IMR-90 (cell line): ENCODE data around the gene PRKN. TPM values are rescaled to one million over a fixed set of nuclear protein-coding genes. Genes with fewer than 3 reads are reported as not detected.

Experiments used
- ATAC-seq: fragments of 200-7000 bp; cut with Tn5 transposase; 2 replicates; pipeline ENCODE4 v1.9.1; 2020; ENCODE audit warnings: low read depth, mild to moderate bottlenecking, moderate library complexity
- BruUV-seq: library from RNA; stranded (reverse); fragments of 400-500 nt; replicated peaks from 2 replicates; lab custom pipeline; 2021; lab: Mats Ljungman, UMichigan
- CTCF ChIA-PET: fragments of 300-600 bp; formaldehyde crosslinking; extraction: SDS; loops from one replicate; lab custom pipeline; 2021; ENCODE audit warnings: antibody characterized with exemption; lab: Yijun Ruan, JAX
- POLR2A ChIA-PET: fragments of 300-600 bp; sonication (Branson Sonifier 250); formaldehyde crosslinking; loops from one replicate; lab custom pipeline; 2022; ENCODE audit warnings: antibody characterized with exemption; ENCODE audit not compliant: unreplicated experiment; lab: Charles Lee
- DNase-seq: peaks from one replicate; pipeline ENCODE4 v3.0.0; 2013
- H2AFZ ChIP-seq: replicated peaks from 2 replicates; pipeline ENCODE3; 2013; ENCODE audit warnings: low read length, mild to moderate bottlenecking; ENCODE audit not compliant: poor library complexity
- H2AK5ac ChIP-seq: 2 replicates; pipeline ENCODE4 v1.6.1; 2013; ENCODE audit warnings: low read depth, low read length, inconsistent platforms
- H2AK9ac ChIP-seq: replicated peaks from 2 replicates; pipeline ENCODE3; 2013; ENCODE audit warnings: mild to moderate bottlenecking, low read depth, low read length, moderate library complexity; ENCODE audit not compliant: poor library complexity
- H2BK120ac ChIP-seq: 2 replicates; pipeline ENCODE4 v1.6.1; 2013; ENCODE audit warnings: low read depth, low read length, inconsistent platforms
- H2BK15ac ChIP-seq: 3 replicates; pipeline ENCODE4 v1.6.1; 2013; ENCODE audit warnings: low read depth, low read length, inconsistent platforms
- H2BK20ac ChIP-seq: 2 replicates; pipeline ENCODE4 v1.6.1; 2013; ENCODE audit warnings: low read depth, mild to moderate bottlenecking, inconsistent platforms, low read length, moderate library complexity
- H2BK5ac ChIP-seq: 2 replicates; pipeline ENCODE4 v1.6.1; 2013; ENCODE audit warnings: mild to moderate bottlenecking, low read depth, low read length, inconsistent platforms; ENCODE audit not compliant: poor library complexity, severe bottlenecking
- H3K14ac ChIP-seq: replicated peaks from 2 replicates; pipeline ENCODE4 v1.6.1; 2013; ENCODE audit warnings: low read depth, low read length, inconsistent platforms
- H3K18ac ChIP-seq: 2 replicates; pipeline ENCODE4 v1.6.1; 2013; ENCODE audit warnings: low read depth, low read length, control low read depth
- H3K23ac ChIP-seq: 2 replicates; pipeline ENCODE4 v1.6.1; 2013; ENCODE audit warnings: low read depth, low read length, inconsistent platforms
- H3K27ac ChIP-seq: 2 replicates; pipeline ENCODE4 v1.5.1; 2013; ENCODE audit warnings: mild to moderate bottlenecking, control low read depth, low read length; ENCODE audit not compliant: insufficient read depth
- H3K27me3 ChIP-seq: 2 replicates; pipeline ENCODE4 v1.6.1; 2013; ENCODE audit warnings: low read length; ENCODE audit not compliant: control insufficient read depth, insufficient read depth
- H3K36me3 ChIP-seq: 2 replicates; pipeline ENCODE4 v1.6.1; 2013; ENCODE audit warnings: low read length, mixed read lengths; ENCODE audit not compliant: control insufficient read depth, insufficient read depth
- H3K4ac ChIP-seq: 2 replicates; pipeline ENCODE4 v1.6.1; 2013; ENCODE audit warnings: low read depth, low read length, inconsistent platforms
- H3K4me1 ChIP-seq: 2 replicates; pipeline ENCODE4 v1.6.1; 2013; ENCODE audit warnings: low read length, mixed read lengths; ENCODE audit not compliant: control insufficient read depth, insufficient read depth
- H3K4me2 ChIP-seq: 2 replicates; pipeline ENCODE4 v1.6.1; 2013; ENCODE audit warnings: low read depth, mild to moderate bottlenecking, control low read depth, low read length, moderate library complexity
- H3K4me3 ChIP-seq: 2 replicates; pipeline ENCODE4 v1.5.1; 2013; ENCODE audit warnings: low read depth, mild to moderate bottlenecking, control low read depth, low read length, moderate library complexity; ENCODE audit not compliant: insufficient read depth
- H3K56ac ChIP-seq: 2 replicates; pipeline ENCODE4 v1.6.1; 2013; ENCODE audit warnings: low read length, inconsistent platforms; ENCODE audit not compliant: insufficient read depth; ENCODE audit errors: extremely low read depth
- H3K79me1 ChIP-seq, 2 experiments: 2 replicates each; pipeline ENCODE4 v1.6.1; 2013; ENCODE audit warnings: low read length in 2 of 2, inconsistent platforms in 1 of 2, low read depth in 1 of 2
- H3K9ac ChIP-seq: 2 replicates; pipeline ENCODE4 v1.6.1; 2013; ENCODE audit warnings: low read depth, low read length, control low read depth
- H3K9me1 ChIP-seq: 2 replicates; pipeline ENCODE4 v1.6.1; 2013; ENCODE audit warnings: low read length, inconsistent platforms; ENCODE audit not compliant: insufficient read depth
- H3K9me3 ChIP-seq: 2 replicates; pipeline ENCODE4 v1.6.1; 2013; ENCODE audit warnings: low read length; ENCODE audit not compliant: control insufficient read depth, insufficient read depth
- H4K20me1 ChIP-seq: 2 replicates; pipeline ENCODE4 v1.6.1; 2013; ENCODE audit warnings: low read length, inconsistent platforms; ENCODE audit not compliant: insufficient read depth
- H4K5ac ChIP-seq: 2 replicates; pipeline ENCODE4 v1.6.1; 2013; ENCODE audit warnings: mild to moderate bottlenecking, low read depth, low read length, control low read depth
- H4K8ac ChIP-seq, 2 experiments: 2 replicates each; pipeline ENCODE4 v1.6.1; 2013; ENCODE audit warnings: low read depth in 2 of 2, low read length in 2 of 2, control low read depth in 1 of 2, inconsistent platforms in 1 of 2
- H4K91ac ChIP-seq: 2 replicates; pipeline ENCODE4 v1.6.1; 2013; ENCODE audit warnings: low read depth, low read length, inconsistent platforms; ENCODE audit not compliant: insufficient read depth
- BHLHE40 ChIP-seq: fragments of 150-350 bp; IDR thresholded peaks from 2 replicates; pipeline ENCODE4 v1.6.1; 2016; ENCODE audit warnings: mild to moderate bottlenecking, low read depth, low read length
- CEBPB ChIP-seq: IDR thresholded peaks from 2 replicates; pipeline ENCODE4 v1.6.1; 2012; ENCODE audit warnings: low read depth, low read length, improper control_type of control experiment
- CHD1 ChIP-seq: IDR thresholded peaks from 2 replicates; pipeline ENCODE4 v1.6.1; 2012; ENCODE audit warnings: low read depth, low read length, improper control_type of control experiment
- ELK1 ChIP-seq: fragments of 150-350 bp; IDR thresholded peaks from 2 replicates; pipeline ENCODE4 v1.6.1; 2016; ENCODE audit warnings: low read depth, mild to moderate bottlenecking, low read length, moderate library complexity, borderline replicate concordance
- FOS ChIP-seq: fragments of 150-350 bp; IDR thresholded peaks from 2 replicates; pipeline ENCODE4 v1.6.1; 2016; ENCODE audit warnings: low read depth, low read length
- MAFK ChIP-seq: IDR thresholded peaks from 2 replicates; pipeline ENCODE4 v1.6.1; 2012; ENCODE audit warnings: low read depth, low read length, improper control_type of control experiment
- MAZ ChIP-seq: IDR thresholded peaks from 2 replicates; pipeline ENCODE4 v1.6.1; 2012; ENCODE audit warnings: low read depth, mild to moderate bottlenecking, low read length, improper control_type of control experiment, moderate library complexity, borderline replicate concordance
- MXI1 ChIP-seq: IDR thresholded peaks from 2 replicates; pipeline ENCODE4 v1.6.1; 2012; ENCODE audit warnings: low read depth, mild to moderate bottlenecking, low read length, moderate library complexity, borderline replicate concordance
- NFE2L2 ChIP-seq: fragments of 150-350 bp; IDR thresholded peaks from 2 replicates; pipeline ENCODE4 v1.6.1; 2016; ENCODE audit warnings: low read depth, mild to moderate bottlenecking, low read length
- POLR2A ChIP-seq: IDR thresholded peaks from 2 replicates; pipeline ENCODE4 v1.6.1; 2012; ENCODE audit warnings: mild to moderate bottlenecking, low read depth, low read length
- RAD21 ChIP-seq: IDR thresholded peaks from 2 replicates; pipeline ENCODE4 v1.6.1; 2012; ENCODE audit warnings: low read length, improper control_type of control experiment
- RCOR1 ChIP-seq: IDR thresholded peaks from 2 replicates; pipeline ENCODE4 v1.6.1; 2012; ENCODE audit warnings: mild to moderate bottlenecking, low read length, improper control_type of control experiment; ENCODE audit not compliant: insufficient replicate concordance
- RFX5 ChIP-seq: IDR thresholded peaks from 2 replicates; pipeline ENCODE4 v1.8.0; 2012; ENCODE audit warnings: low read depth, mild to moderate bottlenecking, low read length, moderate library complexity
- SMC3 ChIP-seq: fragments of 150-350 bp; IDR thresholded peaks from 2 replicates; pipeline ENCODE4 v1.6.1; 2016; ENCODE audit warnings: low read depth, mild to moderate bottlenecking, antibody characterized with exemption, low read length, moderate library complexity
- USF2 ChIP-seq: fragments of 150-350 bp; IDR thresholded peaks from 2 replicates; pipeline ENCODE4 v1.6.1; 2017; ENCODE audit warnings: mild to moderate bottlenecking, antibody characterized with exemption, low read length, low read depth
- WGBS, 2 experiments: methylation state at CpG; one replicate each; pipeline versions ENCODE4 v1.1.5 to v1.1.7; 2013; ENCODE audit warnings: missing lambda C conversion rate in 2 of 2; ENCODE audit not compliant: insufficient read length in 1 of 2; ENCODE audit errors: extremely low coverage in 2 of 2; 5-methylcytosine and 5-hydroxymethylcytosine counted together
- dilution Hi-C: fragments of 300-500 bp; cut with HindIII; formaldehyde crosslinking; loops from one replicate; pipeline ENCODE4 v1.14.3; 2018; ENCODE audit warnings: low sequenced_read_pairs; ENCODE audit not compliant: unreplicated experiment
- in situ Hi-C: fragments of 300-500 bp; cut with MboI; formaldehyde crosslinking; loops from 3 replicates; pipeline ENCODE4 v1.14.3; 2019; ENCODE audit warnings: low sequenced_read_pairs, inconsistent platforms, mixed read lengths
- intact Hi-C: fragments of 100-400 bp; cut with micrococcal nuclease; formaldehyde crosslinking; loops from 2 replicates; pipeline ENCODE4 v1.10.0; 2022
- polyA plus RNA-seq, 3 experiments: library from polyadenylated mRNA; depleted of rRNA; stranded (reverse); fragments of >200 nt; gene quantifications; 2 replicates each; pipeline ENCODE4 v1.2.3, GENCODE V29; 2012; ENCODE audit warnings: low replicate concordance in 1 of 3
- total RNA-seq: library from RNA; depleted of rRNA; stranded (reverse); fragments of >200 nt; gene quantifications from 2 replicates; pipeline ENCODE4 v1.2.3, GENCODE V29; 2012
- TF ChIP-seq, protein P1 (sequence below): conservative IDR thresholded peaks from 2 replicates; pipeline ENCODE4 v1.5.1; 2012; ENCODE audit warnings: mild to moderate bottlenecking, low read depth, low read length, improper control_type of control experiment

The PRKN gene
- total and polyA plus RNA-seq, 2 of the 4 experiments (the other 2 are of a cell fraction), result 0.15 to 0.18 TPM

DNA sequence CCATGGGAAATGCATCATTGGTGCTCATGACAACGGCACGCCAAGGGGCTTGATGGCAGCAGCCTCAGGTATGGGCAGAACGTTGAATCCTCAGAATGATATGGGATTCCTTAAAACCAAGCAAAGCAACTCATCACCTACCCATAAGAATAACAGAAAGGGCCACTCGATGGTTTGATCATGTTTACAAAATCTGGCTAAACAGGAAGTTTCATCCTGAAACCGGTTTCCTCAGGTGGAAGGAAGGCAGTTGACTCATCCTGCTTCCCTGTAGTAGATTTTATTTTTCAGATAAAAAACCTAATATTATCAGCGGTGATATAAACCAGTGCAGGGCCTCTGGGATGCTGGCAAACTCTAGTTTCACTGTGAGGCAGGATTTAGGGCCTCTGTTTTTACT is 1316.8 kb downstream of the PRKN start:
- H2BK20ac ChIP-seq, result no peak overlapping the region
- no peak overlapping the region for H3K27ac ChIP-seq
- TF ChIP-seq MXI1 (no peak), FOS (no peak), USF2 (no peak), CHD1 (no peak), BHLHE40 (no peak), RFX5 (no peak), SMC3 (no peak), ELK1 (no peak), MAFK (no peak), MAZ (no peak), CEBPB (no peak), RCOR1 (no peak), RAD21 (no peak), POLR2A (no peak), NFE2L2 (no peak)
- TF ChIP-seq, protein P1, sequence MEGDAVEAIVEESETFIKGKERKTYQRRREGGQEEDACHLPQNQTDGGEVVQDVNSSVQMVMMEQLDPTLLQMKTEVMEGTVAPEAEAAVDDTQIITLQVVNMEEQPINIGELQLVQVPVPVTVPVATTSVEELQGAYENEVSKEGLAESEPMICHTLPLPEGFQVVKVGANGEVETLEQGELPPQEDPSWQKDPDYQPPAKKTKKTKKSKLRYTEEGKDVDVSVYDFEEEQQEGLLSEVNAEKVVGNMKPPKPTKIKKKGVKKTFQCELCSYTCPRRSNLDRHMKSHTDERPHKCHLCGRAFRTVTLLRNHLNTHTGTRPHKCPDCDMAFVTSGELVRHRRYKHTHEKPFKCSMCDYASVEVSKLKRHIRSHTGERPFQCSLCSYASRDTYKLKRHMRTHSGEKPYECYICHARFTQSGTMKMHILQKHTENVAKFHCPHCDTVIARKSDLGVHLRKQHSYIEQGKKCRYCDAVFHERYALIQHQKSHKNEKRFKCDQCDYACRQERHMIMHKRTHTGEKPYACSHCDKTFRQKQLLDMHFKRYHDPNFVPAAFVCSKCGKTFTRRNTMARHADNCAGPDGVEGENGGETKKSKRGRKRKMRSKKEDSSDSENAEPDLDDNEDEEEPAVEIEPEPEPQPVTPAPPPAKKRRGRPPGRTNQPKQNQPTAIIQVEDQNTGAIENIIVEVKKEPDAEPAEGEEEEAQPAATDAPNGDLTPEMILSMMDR, result no peak
- H2BK5ac ChIP-seq, result no peak overlapping the region
- no peak overlapping the region for H4K91ac ChIP-seq
- no peak overlapping the region for H3K14ac ChIP-seq
- H3K9me1 ChIP-seq, result no peaks in the 10 kb centered on the region
- H3K4ac ChIP-seq, result no peak overlapping the region
- no peaks in the 10 kb centered on the region for H3K9me3 ChIP-seq
- intact Hi-C loops, result no loop called here
- no peak overlapping the region for H3K23ac ChIP-seq
- H3K36me3 ChIP-seq, result no peaks in the 10 kb centered on the region
- H2BK120ac ChIP-seq, result no peak overlapping the region
- no peak overlapping the region for H3K4me3 ChIP-seq
- no peak overlapping the region for H3K4me2 ChIP-seq
- BruUV-seq, result no TSS peak
- no peak overlapping the region for H2AK5ac ChIP-seq
- no peaks in the 10 kb centered on the region for H3K27me3 ChIP-seq
- POLR2A ChIA-PET, result no interaction called here
- CTCF ChIA-PET, result no interaction called here
- no peak overlapping the region for H4K8ac ChIP-seq
- DNase-seq, result no peak
- H2AK9ac ChIP-seq, result no peak overlapping the region
- H3K79me1 ChIP-seq, result no peaks in the 10 kb centered on the region
- dilution Hi-C loops, result no loop called here
- no peak overlapping the region for H4K5ac ChIP-seq
- in situ Hi-C loops, result loop anchor here (25.0 kb wide), 2 partner anchors 1327 to 2002 kb away; partner anchors contain the start of genes PACRG, PRKN and QKI
- no peak overlapping the region for H3K18ac ChIP-seq
- 90% methylated on average over 2 of the region's 6 CpGs; no CpG with 5 or more reads in 1 of the 2 experiments for WGBS, 2 experiments
- no peak overlapping the region for H3K56ac ChIP-seq
- no peak overlapping the region for H3K9ac ChIP-seq
- ATAC-seq, result no peak
- H4K20me1 ChIP-seq, result no peaks in the 10 kb centered on the region
- no peak overlapping the region for H2BK15ac ChIP-seq
- H3K4me1 ChIP-seq, result no peaks in the 10 kb centered on the region
- H2AFZ ChIP-seq, result no peak overlapping the region
